NCI-H2171 treated with DMSO at 0.1 percent for 48 hours (cell line): ENCODE measurements around the gene DYNC1I2.

Source experiments
- DNase-seq: peaks from one replicate; lab custom pipeline; 2025; lab: John Stamatoyannopoulos, UW

The DYNC1I2 gene

DNA sequence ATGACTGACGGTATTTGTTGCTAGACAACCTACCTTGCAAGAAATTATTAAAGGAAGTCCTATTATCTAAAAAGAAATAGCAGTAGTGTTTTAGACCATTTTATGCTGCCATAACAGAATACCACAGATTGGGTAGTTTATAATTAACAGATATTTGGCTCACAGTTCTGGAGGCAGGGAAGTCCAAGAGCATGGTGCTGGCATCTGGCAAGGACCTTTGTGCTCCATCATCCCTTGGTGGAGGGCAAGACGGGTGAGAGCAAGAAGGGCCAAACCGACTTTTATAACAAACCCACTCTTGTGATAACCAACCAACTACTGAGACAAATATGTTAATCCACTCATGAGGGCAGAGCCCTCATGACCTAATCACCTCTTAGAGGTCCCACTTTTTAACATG is 91.2 kb downstream of the DYNC1I2 start:
- no peak for DNase-seq

- no peak for DNase-seq
These were observed 98.2 kb downstream of the DYNC1I2 start for GRCh38 chr2:171785450-171785849.

DNA sequence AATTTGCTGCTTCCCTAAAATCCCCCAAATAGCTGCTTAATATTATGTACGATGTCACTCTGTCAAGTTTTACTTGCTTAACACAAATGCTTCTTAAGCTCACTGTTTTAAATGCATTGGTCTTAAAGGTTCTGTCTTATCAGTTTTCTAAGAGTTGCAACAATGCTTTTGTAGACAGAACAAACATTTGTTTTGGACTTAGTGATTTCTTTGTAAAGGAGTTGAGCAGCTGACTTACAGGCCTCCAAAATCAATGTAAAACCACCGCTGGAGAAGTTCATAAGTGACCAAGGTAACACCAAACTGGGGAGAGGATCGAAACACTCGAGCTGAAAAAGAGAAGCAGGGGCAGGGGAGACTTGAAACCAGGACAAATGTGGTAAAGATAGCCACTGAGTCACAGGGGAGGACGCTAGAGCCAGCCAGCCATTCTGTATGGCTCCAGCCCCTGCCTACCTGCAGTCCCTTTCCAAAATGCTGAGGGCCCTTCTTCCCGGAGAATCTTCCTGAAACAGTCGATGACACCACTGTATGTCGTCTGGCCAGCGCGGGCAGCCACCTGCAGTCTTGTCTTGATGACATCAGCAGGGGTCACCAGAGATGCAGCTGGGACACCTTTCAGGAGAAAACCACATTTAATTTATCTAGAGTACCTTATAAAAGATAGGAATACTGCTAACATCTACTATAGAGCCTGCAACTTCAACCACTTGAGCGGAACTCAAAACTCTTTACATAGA is 100.2 kb downstream of the DYNC1I2 start:
- no peak for DNase-seq

DNA sequence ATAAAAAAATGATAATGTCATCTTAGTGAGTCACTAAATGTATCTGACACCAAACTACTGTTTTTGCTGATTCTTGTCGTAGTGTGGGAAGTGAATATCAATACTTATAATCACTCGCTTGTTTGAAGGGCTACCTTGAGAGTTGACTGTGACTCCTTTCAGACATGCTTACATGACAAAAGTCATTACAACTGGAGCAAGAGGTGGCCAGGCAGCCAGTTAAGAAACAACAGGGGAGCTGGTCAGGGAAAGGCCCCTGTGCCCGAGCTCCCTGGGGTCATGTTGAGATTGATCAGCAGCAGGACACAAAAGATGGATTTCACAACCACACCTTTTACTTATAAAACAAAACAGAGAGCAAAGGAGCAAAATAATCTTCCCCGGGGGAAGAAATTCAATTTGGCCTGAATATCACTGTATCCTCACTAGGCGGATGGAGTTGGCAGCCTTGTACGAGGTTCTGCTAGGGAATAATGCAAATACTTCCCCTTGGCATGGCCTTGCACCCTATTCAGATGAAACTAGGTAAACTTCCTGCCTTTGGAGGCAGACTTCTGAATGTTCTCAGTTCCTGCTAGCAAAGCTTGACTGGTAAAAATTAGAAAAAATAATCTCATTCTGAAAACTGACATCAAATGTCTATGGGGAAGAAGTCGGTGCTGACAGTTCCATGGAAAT is 101.2 kb downstream of the DYNC1I2 start:
- no peak for DNase-seq

DNA sequence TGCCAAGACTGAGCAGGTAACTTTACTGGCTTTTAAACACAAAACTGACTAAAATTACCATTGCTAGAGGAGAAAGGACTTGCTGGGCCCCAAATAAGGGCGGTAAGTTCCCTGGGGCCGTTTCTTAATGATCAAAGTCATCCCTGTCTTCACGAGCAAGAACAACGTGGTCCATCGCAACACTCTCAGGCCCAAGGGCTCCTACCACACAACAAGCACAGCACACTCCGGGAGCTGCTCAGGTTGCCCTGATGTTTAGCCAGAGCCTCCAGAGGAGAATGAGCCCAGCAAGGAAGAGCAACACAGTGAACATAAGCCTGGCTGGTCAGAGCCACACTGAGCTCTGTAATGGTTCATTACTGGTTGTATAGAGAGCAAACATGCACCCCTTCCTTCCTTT is 102.7 kb downstream of the DYNC1I2 start:
- DNase-seq: no peak

- no peak for DNase-seq
These were observed 104.1 kb downstream of the DYNC1I2 start for GRCh38 chr2:171791361-171791760.

GRCh38 chr2:171792157-171792556 is 104.9 kb downstream of the DYNC1I2 start:
- no peak for DNase-seq

DNA sequence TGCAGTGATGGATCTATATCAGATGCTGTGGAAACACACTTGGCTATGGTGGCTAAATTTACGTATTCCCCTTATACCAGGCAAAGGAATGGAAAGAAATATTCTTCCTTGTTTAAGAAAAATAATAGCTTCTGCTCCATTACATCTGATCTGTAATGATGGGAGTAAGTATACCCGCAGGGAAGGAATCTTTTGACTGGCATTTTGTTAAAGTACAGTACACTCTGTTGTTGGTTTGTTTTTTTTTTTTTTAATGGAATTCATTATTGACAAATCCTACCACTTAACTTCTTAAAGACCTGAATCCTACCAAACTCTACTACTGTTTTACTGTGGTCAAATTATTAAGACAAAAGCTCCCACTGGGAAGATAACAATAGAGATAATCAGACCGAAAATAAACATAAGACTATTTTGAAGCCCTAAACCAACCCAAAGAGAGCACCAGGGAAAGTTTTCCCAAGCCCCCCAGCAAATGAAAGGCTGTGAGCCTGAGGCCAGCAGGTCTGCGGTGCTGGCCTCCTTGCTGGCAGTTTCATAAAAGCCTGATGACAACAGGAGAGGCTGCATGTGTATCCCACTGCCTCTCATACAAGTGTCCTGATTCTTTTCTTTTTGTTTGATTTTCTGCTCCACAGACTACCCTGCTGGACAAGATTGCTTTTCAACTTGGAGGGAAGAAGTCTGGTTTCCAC is 105.8 kb downstream of the DYNC1I2 start:
- no peak for DNase-seq

GRCh38 chr2:171793691-171794678 is 106.7 kb downstream of the DYNC1I2 start:
- DNase-seq: no peak

GRCh38 chr2:171794918-171795317 is 107.6 kb downstream of the DYNC1I2 start:
- no peak for DNase-seq
